ENCODE results near the gene LY6G5B. TPM values are rescaled to one million over a fixed set of nuclear protein-coding genes. Genes with fewer than 3 reads are reported as not detected.

The LY6G5B gene
- total RNA-seq, 1 experiment from 2014 or later: 7.0 TPM

DNA sequence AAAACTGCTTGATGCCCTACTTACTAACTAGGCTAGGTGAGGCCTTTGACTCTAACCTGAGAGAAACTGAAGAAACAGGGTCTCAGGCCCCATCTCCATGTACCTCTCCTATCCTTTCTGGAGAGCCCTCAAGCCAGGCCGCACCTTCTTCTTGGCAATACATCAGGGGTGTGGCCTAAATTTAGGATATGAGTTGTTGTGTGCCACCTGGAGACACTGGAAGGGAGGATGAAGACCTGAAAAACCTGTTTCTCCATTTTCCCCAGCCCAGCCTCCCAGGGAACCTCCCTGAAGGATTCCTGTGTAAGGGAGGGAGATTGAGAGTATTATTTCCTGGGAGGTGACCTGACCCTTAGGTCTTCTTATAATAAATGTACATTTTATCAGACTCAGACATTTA is 48.5 kb downstream of the LY6G5B start:
- Histone ChIP-seq H3K9me3 (replicated peaks) (no peaks in the 10 kb centered on the region), H3K27ac (no peak overlapping the region), H3K4me1 (no peaks in the 10 kb centered on the region), H3K36me3 (no peaks in the 10 kb centered on the region), H3K27me3 (peaks cover 6% of the 10 kb centered on the region), H3K4me3 (no peak overlapping the region)
- DNase-seq: no peak

DNA sequence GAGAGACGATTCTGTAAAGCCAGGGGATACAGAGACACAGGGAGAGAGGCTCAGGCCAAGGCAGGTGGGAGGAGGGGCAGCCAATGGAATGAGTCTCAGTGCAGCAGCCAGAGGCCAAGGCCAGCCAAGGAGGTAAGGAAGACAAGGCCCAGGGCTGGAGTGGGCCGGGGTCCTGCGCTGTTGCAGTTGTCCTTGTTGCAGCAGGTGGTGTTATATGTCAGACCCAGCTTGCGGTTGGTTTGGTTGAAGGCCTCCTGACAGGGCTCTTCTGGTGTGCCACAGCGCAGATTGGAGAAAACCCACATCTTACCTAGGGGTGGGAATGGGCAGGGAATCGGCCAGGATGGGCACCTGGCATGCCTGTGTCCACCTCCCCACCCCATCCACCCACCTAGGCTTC is 49.2 kb downstream of the LY6G5B start:
- DNase-seq: no peak
- Histone ChIP-seq H3K9me3 (replicated peaks) (no peaks in the 10 kb centered on the region), H3K36me3 (no peaks in the 10 kb centered on the region), H3K27me3 (peaks cover 6% of the 10 kb centered on the region), H3K27ac (no peak overlapping the region), H3K4me1 (no peaks in the 10 kb centered on the region), H3K4me3 (no peak overlapping the region)

- peaks cover 3% of the 10 kb centered on the region for H3K27me3 ChIP-seq
- no peak for DNase-seq
- H3K4me3 ChIP-seq: no peak overlapping the region
- H3K36me3 ChIP-seq: no peaks in the 10 kb centered on the region
- H3K9me3 ChIP-seq (replicated peaks): no peaks in the 10 kb centered on the region
- H3K4me1 ChIP-seq: no peaks in the 10 kb centered on the region
- no peak overlapping the region for H3K27ac ChIP-seq
Observed at GRCh38 chr6:31720196-31720770, 50.5 kb downstream of the LY6G5B start.

- DNase-seq: no peak
- no peak within 1 kb of the TSS for H3K27ac ChIP-seq
- no peak within 1 kb of the TSS for H3K4me3 ChIP-seq
- no peaks in the 10 kb centered on the region for H3K4me1 ChIP-seq
- no peaks in the 10 kb centered on the region for H3K9me3 ChIP-seq (replicated peaks)
- H3K27me3 ChIP-seq: no peaks in the 10 kb centered on the region
- no peaks in the 10 kb centered on the region for H3K36me3 ChIP-seq
Observed at GRCh38 chr6:31721351-31722020, 51.7 kb downstream of the LY6G5B start, which contains the start of gene LY6G6C. Gene LY6G6C, minus strand, starts transcription at chr6:31721746. Its CDS starts 67 bp downstream, at chr6:31721679.

GRCh38 chr6:31722173-31722572 is 52.4 kb downstream of the LY6G5B start:
- no peak for DNase-seq

More at GRCh38 chr6:31722173-31722572, 52.4 kb downstream of the LY6G5B start:
- Histone ChIP-seq H3K36me3 (no peaks in the 10 kb centered on the region), H3K4me3 (no peak overlapping the region), H3K27me3 (no peaks in the 10 kb centered on the region), H3K4me1 (no peaks in the 10 kb centered on the region), H3K27ac (no peak overlapping the region), H3K9me3 (replicated peaks) (no peaks in the 10 kb centered on the region)

Other genes starting within 250 kb of the LY6G5B start
- gene MICB, start 171.8 kb upstream of the LY6G5B start, total RNA-seq (2014; rRNA removed; shearing (Covaris generic)): not detected in 2 replicates
- gene MCCD1, start 141.0 kb upstream of the LY6G5B start, total RNA-seq (2014; rRNA removed; shearing (Covaris generic)): not detected in 2 replicates
- gene DDX39B, start 128.0 kb upstream of the LY6G5B start, total RNA-seq (2014; rRNA removed; shearing (Covaris generic)): 673 and 762 TPM in 2 replicates
- 0.91 and 1.4 TPM in 2 replicates for gene ATP6V1G2, start 123.4 kb upstream of the LY6G5B start, total RNA-seq (2014; rRNA removed; shearing (Covaris generic))
- 8.5 and 10.6 TPM in 2 replicates for gene NFKBIL1, start 122.4 kb upstream of the LY6G5B start, total RNA-seq (2014; rRNA removed; shearing (Covaris generic))
- gene LTA, start 97.7 kb upstream of the LY6G5B start, total RNA-seq (2014; rRNA removed; shearing (Covaris generic)): not detected in 2 replicates
- not detected in 2 replicates for gene TNF, start 94.4 kb upstream of the LY6G5B start, total RNA-seq (2014; rRNA removed; shearing (Covaris generic))
- gene LTB, start 87.6 kb upstream of the LY6G5B start, total RNA-seq (2014; rRNA removed; shearing (Covaris generic)): not detected in 2 replicates
- not detected in 2 replicates for gene LST1, start 83.7 kb upstream of the LY6G5B start, total RNA-seq (2014; rRNA removed; shearing (Covaris generic))
- gene NCR3, start 77.0 kb upstream of the LY6G5B start, total RNA-seq (2014; rRNA removed; shearing (Covaris generic)): not detected in 2 replicates
- not detected in 2 replicates for gene AIF1, start 54.7 kb upstream of the LY6G5B start, total RNA-seq (2014; rRNA removed; shearing (Covaris generic))
- gene PRRC2A, start 49.3 kb upstream of the LY6G5B start, total RNA-seq (2014; rRNA removed; shearing (Covaris generic)): 98.7 and 109 TPM in 2 replicates
- gene BAG6, start 17.3 kb upstream of the LY6G5B start, total RNA-seq (2014; rRNA removed; shearing (Covaris generic)): 165 and 188 TPM in 2 replicates
- 1.8 and 2.0 TPM in 2 replicates for gene APOM, start 14.1 kb upstream of the LY6G5B start, total RNA-seq (2014; rRNA removed; shearing (Covaris generic))
- gene C6orf47, start 9.2 kb upstream of the LY6G5B start, total RNA-seq (2014; rRNA removed; shearing (Covaris generic)): 17.6 and 19.0 TPM in 2 replicates
- 19.5 and 23.6 TPM in 2 replicates for gene GPANK1, start 5.0 kb upstream of the LY6G5B start, total RNA-seq (2014; rRNA removed; shearing (Covaris generic))
- gene CSNK2B, start 3.9 kb upstream of the LY6G5B start, total RNA-seq (2014; rRNA removed; shearing (Covaris generic)): 197 and 208 TPM in 2 replicates
- gene LY6G5C, start 11.1 kb downstream of the LY6G5B start, total RNA-seq (2014; rRNA removed; shearing (Covaris generic)): 0.25 and 1.6 TPM in 2 replicates
- gene ABHD16A, start 33.3 kb downstream of the LY6G5B start, total RNA-seq (2014; rRNA removed; shearing (Covaris generic)): 18.8 and 22.4 TPM in 2 replicates
- gene LY6G6F, start 36.9 kb downstream of the LY6G5B start, total RNA-seq (2014; rRNA removed; shearing (Covaris generic)): not detected in 2 replicates
- not detected in 2 replicates for gene LY6G6D, start 45.4 kb downstream of the LY6G5B start, total RNA-seq (2014; rRNA removed; shearing (Covaris generic))
- not detected in 2 replicates for gene LY6G6C, start 51.8 kb downstream of the LY6G5B start, total RNA-seq (2014; rRNA removed; shearing (Covaris generic))
- gene MPIG6B, start 53.4 kb downstream of the LY6G5B start, total RNA-seq (2014; rRNA removed; shearing (Covaris generic)): 0.47 TPM in 1 of 2 replicates, not detected in the other
- gene DDAH2, start 59.3 kb downstream of the LY6G5B start, total RNA-seq (2014; rRNA removed; shearing (Covaris generic)): 39.1 and 42.7 TPM in 2 replicates
- 210 and 234 TPM in 2 replicates for gene CLIC1, start 66.6 kb downstream of the LY6G5B start, total RNA-seq (2014; rRNA removed; shearing (Covaris generic))
- gene MSH5, start 70.0 kb downstream of the LY6G5B start, total RNA-seq (2014; rRNA removed; shearing (Covaris generic)): 12.9 and 13.4 TPM in 2 replicates
- 0.89 and 1.4 TPM in 2 replicates for gene SAPCD1, start 92.7 kb downstream of the LY6G5B start, total RNA-seq (2014; rRNA removed; shearing (Covaris generic))
- 0.28 and 0.34 TPM in 2 replicates for gene VWA7, start 107.4 kb downstream of the LY6G5B start, total RNA-seq (2014; rRNA removed; shearing (Covaris generic))
- 42.5 and 45.8 TPM in 2 replicates for gene VARS1, start 125.8 kb downstream of the LY6G5B start, total RNA-seq (2014; rRNA removed; shearing (Covaris generic))
- gene LSM2, start 137.0 kb downstream of the LY6G5B start, total RNA-seq (2014; rRNA removed; shearing (Covaris generic)): 90.1 and 106 TPM in 2 replicates
- 0.10 and 0.14 TPM in 2 replicates for gene HSPA1L, start 145.3 kb downstream of the LY6G5B start, total RNA-seq (2014; rRNA removed; shearing (Covaris generic))
- 0.56 TPM in 1 of 2 replicates, not detected in the other for gene HSPA1A, start 145.6 kb downstream of the LY6G5B start, total RNA-seq (2014; rRNA removed; shearing (Covaris generic))
- 106 and 118 TPM in 2 replicates for gene HSPA1B, start 157.8 kb downstream of the LY6G5B start, total RNA-seq (2014; rRNA removed; shearing (Covaris generic))
- gene NEU1, start 192.8 kb downstream of the LY6G5B start, total RNA-seq (2014; rRNA removed; shearing (Covaris generic)): 21.2 and 23.3 TPM in 2 replicates
- gene SLC44A4, start 209.0 kb downstream of the LY6G5B start, total RNA-seq (2014; rRNA removed; shearing (Covaris generic)): 0.12 TPM in 1 of 2 replicates, not detected in the other
- gene EHMT2, start 227.7 kb downstream of the LY6G5B start, total RNA-seq (2014; rRNA removed; shearing (Covaris generic)): 42.1 and 48.4 TPM in 2 replicates
- gene ZBTB12, start 232.1 kb downstream of the LY6G5B start, total RNA-seq (2014; rRNA removed; shearing (Covaris generic)): 4.8 and 5.4 TPM in 2 replicates